HG02885 (cell line): ENCODE data around the gene ABCC11.

ENCODE experiments used
- ATAC-seq: cut with Tn5 transposase; IDR thresholded peaks from one replicate; pipeline ENCODE4 v1.9.1; 2021; ENCODE audit warnings: mild to moderate bottlenecking; ENCODE audit not compliant: unreplicated experiment, poor library complexity

The ABCC11 gene

DNA sequence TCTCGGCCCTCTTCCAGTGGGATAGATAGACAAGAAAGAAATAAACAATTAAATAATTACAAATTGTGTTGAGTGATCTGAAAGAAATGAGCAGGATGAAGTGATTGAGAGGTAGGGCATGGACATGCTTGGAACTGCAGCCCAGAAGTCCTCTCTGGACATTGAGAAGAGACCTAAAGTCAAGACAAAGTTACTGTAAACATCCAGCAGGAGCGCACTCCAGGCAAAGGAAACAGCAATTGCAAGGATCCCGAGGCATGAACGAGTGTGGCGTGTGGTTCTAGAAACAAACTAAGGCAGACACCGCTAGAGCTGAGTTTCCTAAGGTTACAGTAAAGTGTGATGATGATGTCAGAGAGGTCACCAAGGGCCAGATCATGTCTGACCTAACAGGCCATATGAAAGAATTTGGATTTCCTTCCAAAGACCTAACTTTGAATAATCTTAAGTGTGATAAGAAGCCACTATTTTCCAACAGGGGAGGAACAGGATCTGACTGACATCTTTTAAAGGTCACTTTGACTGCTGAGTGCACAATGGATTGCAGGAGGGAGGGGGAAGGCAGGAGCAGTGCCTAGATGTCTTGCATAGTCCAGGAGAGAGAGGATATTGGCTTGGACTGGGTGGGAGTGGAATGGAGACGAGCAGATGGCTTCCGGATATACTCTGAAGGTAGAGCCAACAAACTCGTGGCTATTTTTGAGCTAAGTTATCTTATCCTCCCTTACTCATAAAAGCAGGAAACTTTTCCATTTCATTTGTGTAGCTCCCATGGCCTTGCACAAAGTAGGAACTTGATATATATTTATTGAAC, 110.6 kb downstream of the ABCC11 start:
- no peak for ATAC-seq

DNA sequence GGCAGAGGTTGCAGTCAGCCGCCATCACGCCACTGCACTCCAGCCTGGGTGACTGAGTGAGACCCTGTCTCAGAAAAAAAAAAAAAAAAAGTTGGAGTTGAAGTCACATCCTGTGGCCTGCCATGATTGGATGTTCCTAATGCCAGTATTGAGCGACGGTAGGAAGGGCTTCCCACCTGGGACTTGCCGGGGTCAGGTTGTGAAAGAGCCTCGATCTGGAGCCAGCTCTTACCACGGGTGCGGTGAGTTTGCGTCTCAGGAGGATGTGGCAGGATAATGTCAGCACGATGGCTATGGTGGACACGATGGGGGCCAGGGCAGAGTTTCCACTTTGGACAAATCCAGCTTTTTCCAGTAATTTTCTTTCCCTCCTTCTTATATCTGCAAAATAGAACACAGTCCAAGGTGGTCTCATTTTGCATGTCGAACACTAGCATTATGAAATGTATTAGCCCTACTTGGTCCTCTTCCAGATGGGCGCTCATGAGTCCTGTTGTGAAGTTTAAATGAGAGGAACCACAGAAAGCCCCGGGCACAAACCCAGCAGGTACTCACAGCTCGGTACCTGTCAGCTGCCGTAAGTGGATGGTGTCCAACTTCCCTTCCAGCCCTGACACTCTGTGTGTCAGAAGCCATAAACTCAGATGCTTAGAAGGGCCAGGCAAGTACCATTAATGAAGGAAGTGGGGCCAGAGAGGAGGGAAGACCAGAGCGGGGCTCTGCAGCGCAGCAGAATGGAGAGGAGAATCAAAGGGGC, 113.7 kb downstream of the ABCC11 start:
- no peak for ATAC-seq

DNA sequence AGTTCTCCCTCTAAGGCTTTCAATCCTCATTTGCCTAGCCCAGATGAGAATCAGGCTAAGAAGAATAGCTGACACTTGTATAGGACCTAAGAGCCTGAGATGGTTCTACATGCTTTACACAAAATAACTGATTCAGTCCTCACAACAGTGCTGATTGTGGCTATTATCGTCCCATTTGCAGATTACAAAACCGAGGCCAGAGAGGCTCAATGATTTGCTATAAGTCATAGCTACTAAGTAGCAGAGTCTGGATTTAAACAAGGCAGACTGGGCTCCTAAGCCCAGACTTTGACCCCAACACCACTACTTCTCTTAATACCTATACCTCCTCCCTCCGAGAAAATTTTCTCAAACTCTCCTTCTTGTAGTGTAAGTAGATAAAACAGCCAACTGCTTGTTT, 114.6 kb downstream of the ABCC11 start:
- ATAC-seq, result no peak

DNA sequence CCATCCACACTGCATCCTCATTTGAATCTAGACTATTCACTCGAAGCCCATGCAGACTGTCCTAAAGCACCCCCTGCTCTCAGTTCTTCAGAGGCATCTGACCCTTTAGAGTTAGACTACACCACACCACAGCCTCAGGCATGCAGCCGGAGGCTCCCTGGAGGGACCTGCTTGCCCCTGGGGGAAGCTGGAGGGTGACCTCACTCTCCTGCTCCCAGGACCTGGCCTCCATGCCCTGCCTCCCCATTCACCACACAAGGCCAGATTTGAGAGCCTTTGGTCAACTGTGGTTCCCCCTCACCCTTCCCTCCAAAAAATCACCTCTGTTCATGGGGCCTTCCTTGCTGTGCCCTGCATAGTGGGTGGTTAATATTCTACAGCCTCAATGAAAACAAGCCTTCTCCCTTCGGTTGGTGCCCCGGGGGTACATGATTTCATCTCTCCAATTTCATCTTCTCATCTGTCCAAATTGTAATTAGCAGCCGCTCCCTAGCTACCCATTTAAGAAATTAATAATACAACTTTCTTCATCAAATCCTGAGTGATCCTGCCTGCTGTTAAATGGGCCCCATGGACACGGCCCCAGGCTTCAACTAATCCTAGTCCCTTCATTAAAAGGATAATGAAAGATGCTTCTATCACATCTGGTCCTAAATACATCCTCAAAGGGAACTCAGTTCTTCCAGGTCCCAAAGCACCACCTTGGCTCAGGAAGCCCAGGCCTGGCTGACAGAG, 116.0 kb downstream of the ABCC11 start:
- ATAC-seq, result no peak

DNA sequence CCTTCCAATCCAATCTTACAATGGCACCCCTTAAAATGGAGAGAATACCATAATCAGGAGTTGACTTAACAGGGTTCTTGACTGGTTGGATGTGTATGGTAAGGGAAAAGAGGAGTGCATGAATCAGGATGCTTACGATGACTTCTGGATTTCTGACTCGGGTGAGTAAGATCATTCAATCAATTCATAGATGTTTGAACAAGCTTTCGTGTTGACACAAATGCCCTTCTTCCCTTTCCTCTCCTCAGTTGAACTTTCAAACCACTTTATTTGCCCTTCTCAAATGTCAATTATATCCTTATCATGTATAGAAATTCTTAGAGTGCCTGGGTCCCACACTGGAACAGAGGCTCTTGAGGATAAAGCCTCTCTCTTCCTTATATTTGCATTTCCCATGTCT, 117.4 kb downstream of the ABCC11 start:
- ATAC-seq, result no peak

DNA sequence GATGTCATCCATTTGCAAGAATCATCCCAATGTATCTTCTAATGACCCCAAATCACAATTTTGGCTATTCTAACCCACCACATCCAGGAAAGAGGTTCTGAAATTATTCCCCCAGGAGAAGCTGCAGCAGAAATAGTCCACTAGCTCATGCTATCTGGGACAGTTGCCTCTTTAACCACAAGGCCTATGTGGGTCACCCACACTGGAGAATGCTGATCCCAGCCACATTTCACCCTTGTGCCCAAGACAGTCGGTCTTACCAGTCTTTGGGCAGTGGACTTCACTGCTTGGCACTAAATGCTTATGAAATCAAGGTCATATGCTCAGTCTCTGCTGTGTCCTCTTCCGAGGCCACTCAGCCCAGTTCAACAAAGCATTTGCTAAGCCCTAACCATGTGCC, 118.6 kb downstream of the ABCC11 start:
- no peak for ATAC-seq

DNA sequence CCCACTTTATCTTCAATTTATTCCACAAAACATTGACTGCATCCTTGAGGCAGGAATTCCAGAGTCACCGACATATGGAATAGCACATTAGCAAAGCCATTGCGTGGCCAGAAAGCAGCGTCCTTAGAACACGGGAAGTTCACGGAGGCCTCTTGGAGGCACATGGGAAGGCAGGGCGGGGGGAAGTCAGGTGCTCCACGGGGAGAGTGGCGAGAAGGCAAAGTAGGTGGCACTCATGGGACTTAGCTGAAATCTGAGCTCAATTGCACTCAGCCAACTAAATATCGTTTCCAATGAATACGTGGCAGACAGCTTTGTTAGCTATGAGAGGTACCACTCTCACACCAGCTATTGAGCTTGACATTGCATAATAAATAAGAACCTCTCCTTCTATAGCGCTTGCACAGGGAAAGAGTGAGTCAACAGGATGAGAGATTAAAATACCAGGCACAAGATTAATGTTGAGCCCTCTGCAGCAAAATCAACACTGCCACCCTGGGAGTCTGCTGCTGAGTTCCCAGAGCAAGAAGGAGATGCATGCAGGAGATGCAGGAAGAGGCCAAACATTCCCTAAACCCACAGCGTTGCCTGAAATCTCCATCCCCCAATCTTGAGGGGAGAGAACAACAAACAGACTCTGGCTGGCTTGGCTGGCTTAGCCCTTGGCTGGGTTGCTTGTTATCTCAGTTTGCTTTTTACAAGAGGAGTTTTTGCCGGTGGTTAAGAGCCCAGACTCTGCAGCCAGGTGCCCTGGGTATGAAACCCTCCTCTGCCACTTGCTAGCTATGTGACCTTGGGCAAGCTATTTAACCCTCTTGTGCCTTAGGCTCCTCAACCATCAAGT, 120.3 kb downstream of the ABCC11 start:
- ATAC-seq, result no peak

DNA sequence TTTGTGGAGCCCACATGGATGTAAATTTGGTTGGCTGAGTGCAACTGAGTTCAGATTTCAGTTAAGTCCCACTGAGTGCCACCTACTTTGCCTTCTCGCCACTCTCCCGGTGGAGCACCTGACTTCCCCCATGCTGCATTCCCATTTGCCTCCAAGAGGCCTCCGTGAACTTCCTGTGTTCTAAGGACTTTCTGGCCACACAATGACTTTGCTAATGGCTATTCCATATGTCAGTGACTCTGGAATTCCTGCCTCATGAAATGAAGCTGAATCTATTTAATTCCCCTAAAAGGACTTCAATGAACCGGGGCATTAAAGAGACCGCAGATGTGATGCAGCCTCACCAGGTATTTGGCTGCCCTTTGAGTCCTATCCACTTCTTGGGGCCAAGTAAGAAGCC, 121.5 kb downstream of the ABCC11 start:
- ATAC-seq, result no peak

DNA sequence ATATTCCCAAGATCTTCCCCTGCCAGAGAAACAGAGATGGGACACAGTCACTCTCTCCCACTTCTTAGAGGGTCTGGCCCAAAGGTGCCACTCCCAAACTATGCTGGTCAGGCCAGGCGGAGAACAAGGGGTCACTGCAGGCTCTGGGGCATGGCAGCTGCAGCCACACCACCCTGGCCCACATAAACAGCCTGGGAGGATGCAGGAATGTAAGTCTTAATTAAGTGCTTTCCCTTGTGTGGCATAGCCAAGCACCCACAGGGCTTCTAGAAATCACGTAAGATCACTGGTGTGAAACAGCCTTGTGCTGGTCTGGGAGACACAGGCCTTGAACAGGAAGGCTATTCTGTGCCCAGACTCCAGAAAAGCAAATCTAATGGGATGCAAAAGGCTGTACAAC, 123.1 kb downstream of the ABCC11 start:
- ATAC-seq, result no peak

DNA sequence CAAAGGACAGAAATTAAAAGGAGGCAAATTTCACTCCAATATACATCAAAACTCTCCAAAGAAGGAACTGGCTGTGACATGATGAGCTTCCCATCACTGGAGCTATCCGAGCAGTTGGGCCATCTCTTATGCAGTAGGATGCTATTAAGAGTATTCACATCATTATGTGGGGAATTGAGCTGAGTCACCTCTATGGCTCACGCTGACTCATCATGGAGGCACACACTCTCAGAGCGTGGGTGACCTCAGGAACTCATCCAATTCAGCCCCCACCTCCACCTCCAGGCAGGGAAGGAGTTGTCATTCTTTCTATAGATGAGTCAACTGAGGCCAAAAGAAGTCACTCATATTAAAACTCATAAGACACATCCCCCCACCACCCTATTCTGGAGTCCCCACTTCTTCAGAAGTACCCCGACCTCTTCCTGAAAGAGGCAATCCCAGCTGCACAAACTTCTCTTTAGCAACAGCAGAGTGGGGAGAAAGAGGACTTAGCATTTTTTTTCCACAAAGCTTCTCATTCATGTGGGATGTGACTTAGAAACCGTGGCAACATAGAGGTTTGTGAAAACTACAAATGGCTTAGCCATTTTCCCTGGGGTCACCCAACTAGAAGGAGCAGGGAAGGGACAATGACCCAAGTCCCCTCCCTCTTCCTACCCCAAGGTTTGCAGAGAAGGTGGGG, 124.1 kb downstream of the ABCC11 start:
- peak; percentile 73 for ATAC-seq

DNA sequence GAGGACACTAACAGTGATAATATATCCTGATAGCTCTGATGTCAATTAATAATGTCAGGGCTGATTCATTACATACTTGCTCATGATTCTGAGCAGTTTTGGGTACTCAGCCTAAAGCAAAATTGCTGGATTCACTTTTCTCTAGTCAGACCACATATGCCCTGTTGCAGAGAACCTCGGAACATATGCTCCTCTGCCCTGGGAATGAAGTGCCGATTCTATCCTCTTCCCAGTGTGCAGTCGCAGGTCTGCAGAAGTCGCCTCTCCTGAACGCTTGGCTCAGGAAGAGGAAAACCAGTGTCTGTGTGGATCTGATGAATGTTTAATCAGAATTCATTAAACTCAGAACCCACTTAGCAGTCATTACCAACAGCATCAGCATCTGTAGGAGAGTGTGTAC, 126.1 kb downstream of the ABCC11 start:
- ATAC-seq, result no peak

DNA sequence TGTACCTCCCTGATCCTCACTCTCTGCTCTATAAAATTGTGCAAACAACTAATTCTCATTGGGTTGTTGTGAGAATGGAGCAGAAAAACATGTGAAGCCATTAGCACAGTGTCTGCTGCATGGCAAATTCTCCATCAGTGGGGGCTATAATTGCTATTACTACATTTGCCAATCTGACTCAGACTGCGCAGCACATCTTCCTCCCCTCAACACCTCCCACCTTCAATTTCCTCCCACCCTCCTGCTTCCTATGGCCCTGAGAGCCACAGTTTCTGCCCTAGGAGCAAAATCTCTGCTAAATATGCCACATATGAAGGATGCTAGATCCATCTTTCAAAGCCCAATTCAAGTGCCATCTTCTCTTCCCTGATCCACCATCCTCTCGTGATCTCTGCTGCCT, 128.5 kb downstream of the ABCC11 start:
- no peak for ATAC-seq

DNA sequence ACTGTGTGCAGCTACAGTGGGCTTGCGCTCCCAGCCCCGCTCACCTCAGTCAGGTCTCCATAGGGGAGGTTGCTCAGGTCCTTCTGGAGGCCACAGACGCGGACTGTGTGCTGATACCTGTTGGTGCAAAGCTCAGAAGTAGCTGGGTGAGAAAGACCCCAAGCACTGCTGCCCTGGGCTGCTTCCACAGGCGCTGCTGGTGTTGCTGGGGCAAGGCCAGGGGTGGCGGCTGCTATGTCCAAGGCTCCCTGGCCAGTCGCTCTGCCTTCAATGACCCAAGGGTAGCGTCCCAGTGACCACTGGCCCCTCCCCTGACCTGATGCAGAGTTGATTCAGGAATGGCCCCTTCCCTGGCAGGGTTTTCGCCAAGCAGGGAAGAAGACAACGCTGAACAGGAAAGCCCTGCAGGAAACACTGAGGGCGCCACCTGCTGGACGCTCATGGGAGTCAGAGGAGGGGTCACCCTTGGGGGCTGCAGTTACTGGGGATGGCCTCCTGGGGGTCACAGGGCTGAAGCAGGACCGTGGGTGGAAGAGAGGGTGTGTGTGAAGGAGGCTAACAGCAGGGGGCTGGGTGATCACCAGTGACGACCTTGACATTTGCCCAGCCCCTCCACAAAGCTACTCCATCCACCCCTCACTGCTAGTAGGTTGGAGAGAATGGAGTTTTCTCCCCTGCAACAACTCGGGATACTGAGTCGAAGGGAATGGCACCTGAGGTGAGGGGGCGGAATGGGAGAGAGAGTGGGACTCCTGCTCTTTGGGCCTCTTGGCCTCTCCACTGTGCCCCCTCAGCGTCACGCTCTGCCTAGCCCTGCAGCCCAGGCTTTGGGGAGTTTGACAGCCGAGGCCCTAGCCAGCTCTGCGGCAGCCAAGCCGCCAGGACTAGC, 129.9 kb downstream of the ABCC11 start:
- ATAC-seq, result peak; percentile 59
